GM21381 (cell line): ENCODE results near the gene MAPK8IP2.
"Not testable (repeated sequence)": the region's sequence is repeated elsewhere in the genome, so short reads cannot be mapped to it uniquely, and the experiment has no call there.

ENCODE experiments used
- ATAC-seq: cut with Tn5 transposase; IDR thresholded peaks from one replicate; pipeline ENCODE4 v1.9.1; 2021; ENCODE audit warnings: mild to moderate bottlenecking, moderate library complexity; ENCODE audit not compliant: unreplicated experiment

The MAPK8IP2 gene

GRCh38 chr22:50599816-50600455, 657 bp upstream of the MAPK8IP2 start:
- no peak for ATAC-seq

- no peak for ATAC-seq
These were observed 525 bp downstream of the MAPK8IP2 start for GRCh38 chr22:50600967-50601668.

- ATAC-seq = no peak
These were observed 1.2 kb downstream of the MAPK8IP2 start for GRCh38 chr22:50601669-50602337.

GRCh38 chr22:50602338-50602700, 1.7 kb downstream of the MAPK8IP2 start:
- no peak for ATAC-seq

GRCh38 chr22:50603511-50604255, 3.1 kb downstream of the MAPK8IP2 start:
- ATAC-seq = no peak

- no peak for ATAC-seq
These were observed 3.8 kb downstream of the MAPK8IP2 start for GRCh38 chr22:50604256-50605001.

- ATAC-seq = no peak
These were observed 4.5 kb downstream of the MAPK8IP2 start for GRCh38 chr22:50605002-50605612.

GRCh38 chr22:50605613-50606074, 5.1 kb downstream of the MAPK8IP2 start:
- ATAC-seq = no peak

GRCh38 chr22:50606165-50606945, 5.8 kb downstream of the MAPK8IP2 start:
- no peak for ATAC-seq

- ATAC-seq = no peak
These were observed 6.5 kb downstream of the MAPK8IP2 start for GRCh38 chr22:50606946-50607658.

- ATAC-seq = no peak
These were observed 7.0 kb downstream of the MAPK8IP2 start for GRCh38 chr22:50607659-50608020.

- ATAC-seq = not testable (repeated sequence)
These were observed 7.7 kb downstream of the MAPK8IP2 start for GRCh38 chr22:50608058-50608840.

GRCh38 chr22:50608996-50609395, 8.4 kb downstream of the MAPK8IP2 start:
- ATAC-seq = no peak

- no peak for ATAC-seq
These were observed 9.0 kb downstream of the MAPK8IP2 start for GRCh38 chr22:50609599-50609998.

GRCh38 chr22:50610041-50610451, 9.5 kb downstream of the MAPK8IP2 start:
- no peak for ATAC-seq

- no peak for ATAC-seq
These were observed 10.0 kb downstream of the MAPK8IP2 start for GRCh38 chr22:50610581-50610980.

GRCh38 chr22:50611341-50612060, 10.9 kb downstream of the MAPK8IP2 start:
- ATAC-seq = no peak
